ENCODE measurements around the gene RAMP1. TPM values are rescaled to one million over a fixed set of nuclear protein-coding genes. Genes with fewer than 3 reads are reported as not detected.

Gene RAMP1
- total RNA-seq, 1 donor from 2014 or later, result 138 TPM

Other genes with a start within 250 kb of the RAMP1 start
- gene LRRFIP1, start 232.0 kb upstream of the RAMP1 start, total RNA-seq, result 88.5 TPM
- 0.38 TPM for gene RBM44, start 60.8 kb upstream of the RAMP1 start, total RNA-seq
- 65.1 TPM for gene UBE2F, start 107.4 kb downstream of the RAMP1 start, total RNA-seq
- gene SCLY, start 201.4 kb downstream of the RAMP1 start, total RNA-seq, result 8.6 TPM
- not detected for gene ESPNL, start 240.7 kb downstream of the RAMP1 start, total RNA-seq

Data from Right ventricle myocardium superior (tissue), 1 donor.